Anterior cingulate cortex (tissue), 58 donors: ENCODE data around the gene GLT1D1.

ENCODE experiments used
- DNase-seq, 58 donors: peaks; one replicate each; lab custom pipeline; 2025; lab: John Stamatoyannopoulos, UW

GLT1D1 gene

DNA sequence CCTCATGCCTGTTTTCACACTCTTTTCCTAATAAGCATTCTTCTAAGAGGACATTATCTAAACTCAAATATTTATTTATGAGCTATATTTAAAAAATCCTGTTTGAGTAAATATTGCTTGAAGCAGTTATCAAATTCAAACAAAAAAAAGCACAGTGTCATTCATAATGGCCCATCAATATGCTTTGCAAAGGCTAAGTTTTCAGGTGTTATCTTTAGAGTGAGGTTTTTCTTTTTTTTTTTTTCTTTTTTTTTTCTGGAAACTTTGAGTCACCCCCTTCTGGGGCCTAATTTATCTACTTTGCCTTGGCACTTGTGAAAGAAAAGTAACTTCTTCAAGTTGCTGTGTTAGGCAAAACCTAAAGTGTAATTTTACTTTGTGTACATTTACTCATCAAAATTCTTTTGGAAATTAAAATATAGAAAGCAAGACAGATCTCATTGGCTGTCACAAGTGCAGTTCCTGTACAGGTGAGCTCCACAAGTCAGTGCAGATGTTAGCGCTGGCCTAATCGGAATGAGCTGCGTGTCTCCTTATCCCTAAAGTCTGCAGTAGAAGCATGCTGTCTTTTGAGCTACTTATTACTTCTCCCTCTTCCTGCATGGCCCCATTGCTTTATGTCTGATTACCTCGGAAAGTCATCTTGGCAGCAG lies 53.3 kb downstream of the GLT1D1 start:
- no peak for DNase-seq

DNA sequence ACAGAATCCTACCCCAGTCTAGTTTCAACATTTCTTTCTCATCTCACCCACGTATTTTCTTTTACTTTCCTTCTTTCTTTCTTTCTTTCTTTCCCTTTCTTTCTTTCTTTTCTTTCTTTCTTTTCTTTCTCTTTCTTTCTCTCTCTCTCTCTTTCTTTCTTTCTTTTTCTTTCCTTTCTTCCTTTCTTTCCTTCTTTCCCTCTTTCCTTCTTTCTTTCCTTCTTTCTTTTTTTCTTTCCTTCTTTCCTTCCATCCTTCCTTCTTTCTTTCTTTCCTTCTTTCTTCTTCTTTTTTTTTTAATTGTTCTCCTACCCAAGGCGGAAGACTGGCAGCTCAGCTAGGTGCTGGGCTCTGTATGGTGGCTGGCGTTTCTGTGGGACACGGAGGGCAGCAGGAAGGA lies 55.0 kb downstream of the GLT1D1 start:
- DNase-seq = no peak

DNA sequence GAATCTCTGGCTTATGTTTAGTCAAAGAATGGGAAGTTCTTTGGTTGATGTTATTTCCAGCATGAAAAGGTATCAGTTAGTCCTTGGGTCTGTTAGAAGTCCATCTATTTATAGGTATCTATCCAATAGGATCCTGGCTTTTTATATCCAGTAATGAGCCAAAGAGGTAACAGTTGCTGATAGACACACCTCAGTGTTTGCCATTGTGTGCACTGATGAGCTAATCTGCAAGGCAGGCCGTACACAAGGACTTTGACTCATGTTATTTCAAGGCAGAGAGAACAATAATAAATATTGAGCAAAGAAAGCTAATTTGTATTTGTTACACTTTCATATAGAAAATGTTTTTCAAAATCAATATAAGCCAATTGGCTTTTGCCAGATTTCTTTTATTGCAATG lies 56.4 kb downstream of the GLT1D1 start:
- no peak for DNase-seq

DNA sequence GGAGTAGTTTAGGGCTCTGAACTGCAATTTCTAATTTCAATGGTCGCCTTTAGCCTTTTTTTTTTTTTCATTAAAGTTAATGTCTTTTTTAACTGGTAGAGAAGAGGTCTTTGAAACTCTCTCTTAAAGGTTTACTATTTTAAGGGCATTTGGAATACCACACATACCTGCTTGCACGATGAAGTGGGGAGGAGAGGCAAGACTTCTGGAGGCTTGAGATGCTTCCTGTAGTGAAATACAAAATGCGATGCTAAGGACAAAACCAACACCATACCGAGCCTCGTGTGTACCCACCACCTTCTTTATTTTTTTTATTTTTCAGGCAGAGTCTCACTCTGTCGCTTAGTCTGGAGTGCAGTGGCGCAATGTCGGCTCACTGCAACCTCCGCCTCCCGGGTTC lies 57.4 kb downstream of the GLT1D1 start:
- no peak for DNase-seq

DNA sequence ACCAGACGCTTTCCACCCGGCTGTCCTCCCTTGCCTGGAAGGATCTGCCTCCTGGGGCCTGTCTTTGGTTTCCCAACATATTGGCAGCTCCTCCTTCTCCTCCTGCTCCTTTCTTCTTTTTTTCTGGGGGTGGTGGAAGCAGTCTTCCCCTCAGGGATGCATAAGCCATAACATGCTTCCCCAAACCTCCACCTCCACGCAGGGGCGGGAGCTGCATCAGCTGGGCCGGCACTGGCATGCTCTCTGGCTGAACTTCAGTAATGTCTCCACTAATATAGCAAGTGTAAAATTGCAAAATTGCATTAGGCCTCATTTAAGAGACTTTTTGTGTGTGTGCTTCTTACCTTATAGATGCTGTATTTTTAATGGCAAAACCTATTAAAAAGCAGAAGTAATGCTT lies 58.6 kb downstream of the GLT1D1 start:
- DNase-seq = peak in 2 of 58 donors; percentile 3 to 11

DNA sequence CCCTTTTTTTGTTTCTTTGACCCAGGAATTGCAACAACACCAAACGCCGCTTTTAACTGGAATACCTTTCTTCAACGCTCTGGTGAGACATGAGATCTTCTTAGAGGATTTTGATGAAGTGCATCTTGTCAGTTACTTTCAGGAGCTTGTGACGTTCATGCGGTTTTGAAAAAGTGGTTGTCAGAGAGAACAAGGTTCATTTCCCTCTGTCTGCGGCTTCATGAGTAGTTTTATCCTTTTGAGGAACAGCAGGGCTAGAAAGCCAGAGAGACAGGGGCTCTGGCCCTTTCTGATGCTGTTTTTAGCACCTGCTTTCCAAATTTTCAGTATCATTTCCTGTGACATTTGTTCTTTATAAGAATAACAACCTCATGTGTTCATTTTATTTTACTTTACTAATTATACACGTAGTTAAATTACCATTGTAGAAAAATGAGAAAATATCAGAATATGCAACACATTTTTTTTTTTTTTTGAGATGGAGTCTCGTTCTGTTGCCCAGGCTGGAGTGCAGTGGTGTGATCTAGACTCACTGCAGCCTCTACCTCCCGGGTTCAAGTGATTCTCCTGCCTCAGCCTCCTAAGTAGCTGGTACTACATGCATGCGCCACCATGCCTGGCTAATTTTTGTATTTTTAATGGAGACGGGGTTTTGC lies 61.8 kb downstream of the GLT1D1 start:
- DNase-seq = peak in 9 of 58 donors; percentile 2 to 56 (median 7)

DNA sequence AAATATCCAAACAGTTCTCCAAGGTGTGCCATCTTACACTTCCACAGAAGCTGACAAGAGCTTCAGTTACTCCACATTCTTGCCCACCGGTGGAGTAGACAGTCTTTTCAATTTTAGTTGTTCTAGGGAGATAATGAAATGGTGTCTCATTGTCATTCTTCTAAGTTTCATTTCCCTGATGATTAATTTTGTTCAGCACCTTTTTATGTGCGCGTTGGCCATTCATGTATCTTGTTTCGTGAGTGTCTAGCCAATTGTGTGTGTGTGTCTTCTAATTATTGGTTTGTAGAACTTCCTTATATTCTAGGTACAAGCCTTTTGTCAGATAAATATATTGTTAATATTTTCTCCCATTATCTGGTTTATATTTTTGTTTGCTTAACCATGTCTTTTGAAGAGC lies 63.1 kb downstream of the GLT1D1 start:
- DNase-seq = no peak

DNA sequence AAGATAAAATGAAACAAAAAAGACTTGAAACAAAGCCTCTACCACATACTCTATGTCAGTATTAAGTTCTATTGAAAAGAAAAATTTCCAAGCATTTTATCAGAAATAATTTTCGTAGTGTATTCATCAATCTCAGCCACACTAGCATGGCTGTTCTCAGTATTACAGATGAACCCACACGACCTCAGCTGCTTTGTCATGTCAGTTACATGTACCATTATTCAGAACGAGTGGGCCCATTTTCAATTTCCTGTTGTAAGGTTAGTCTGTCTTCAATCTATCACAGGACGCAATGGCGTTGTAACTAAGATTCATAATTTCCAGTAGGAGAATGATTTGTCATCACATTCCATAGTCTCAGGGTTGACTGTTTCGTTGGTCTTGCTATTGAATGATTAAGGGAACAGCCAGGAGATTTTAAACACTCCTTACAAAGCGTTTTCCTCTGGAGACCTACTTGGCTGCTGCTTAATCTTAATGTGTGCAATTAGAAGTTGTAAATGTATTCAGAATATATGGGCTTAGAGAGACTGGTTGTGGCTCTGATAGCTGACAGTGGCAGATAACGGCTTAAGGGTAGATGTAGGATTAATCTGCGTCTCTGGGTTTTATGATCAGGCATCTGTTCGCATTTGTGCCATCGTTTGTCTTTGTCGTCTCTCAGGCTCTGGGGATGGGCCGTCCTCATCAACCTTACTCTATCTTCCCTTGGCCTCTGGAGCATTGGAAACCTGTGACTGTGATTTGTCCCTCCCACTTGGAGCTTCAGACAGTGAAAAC lies 65.4 kb downstream of the GLT1D1 start:
- no peak for DNase-seq

DNA sequence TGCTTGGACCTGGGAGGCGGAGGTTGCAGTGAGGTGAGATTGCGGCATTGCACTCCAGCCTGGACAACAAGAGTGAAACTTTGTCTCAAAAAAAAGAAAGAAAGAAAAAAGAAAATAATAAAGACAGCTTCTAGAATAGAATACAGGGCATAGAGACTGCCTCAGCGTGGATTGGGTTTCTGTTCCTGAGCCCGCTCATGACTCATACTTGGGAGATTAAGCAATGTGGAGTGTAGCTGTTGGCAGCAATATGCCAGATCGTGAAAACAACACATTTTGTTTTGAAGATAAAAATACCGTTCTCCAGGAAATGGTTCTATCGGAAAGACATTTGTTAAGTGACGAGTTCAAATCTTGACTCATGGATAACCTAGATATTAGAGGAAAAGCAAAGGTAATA lies 67.2 kb downstream of the GLT1D1 start:
- peak in 29 of 58 donors; percentile 2 to 68 (median 16) for DNase-seq

DNA sequence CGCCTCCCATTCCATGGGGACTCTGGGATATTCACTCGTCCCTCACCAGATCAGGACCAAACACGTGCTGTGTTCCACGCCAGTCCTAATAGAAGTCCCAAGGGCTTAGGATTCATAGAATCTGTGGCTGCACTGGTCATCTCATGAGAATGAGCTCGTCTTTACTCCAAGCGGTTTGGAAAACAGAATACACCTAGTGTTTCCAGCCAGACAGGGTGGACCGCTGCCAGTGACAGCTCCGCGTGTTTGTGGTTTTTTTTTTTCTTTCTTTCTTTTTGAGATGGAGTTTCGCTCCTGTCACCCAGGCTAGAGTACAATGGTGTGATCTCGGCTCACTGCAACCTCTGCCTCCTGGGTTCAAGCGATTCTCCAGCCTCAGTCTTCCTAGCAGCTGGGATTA lies 75.1 kb downstream of the GLT1D1 start:
- no peak for DNase-seq

DNA sequence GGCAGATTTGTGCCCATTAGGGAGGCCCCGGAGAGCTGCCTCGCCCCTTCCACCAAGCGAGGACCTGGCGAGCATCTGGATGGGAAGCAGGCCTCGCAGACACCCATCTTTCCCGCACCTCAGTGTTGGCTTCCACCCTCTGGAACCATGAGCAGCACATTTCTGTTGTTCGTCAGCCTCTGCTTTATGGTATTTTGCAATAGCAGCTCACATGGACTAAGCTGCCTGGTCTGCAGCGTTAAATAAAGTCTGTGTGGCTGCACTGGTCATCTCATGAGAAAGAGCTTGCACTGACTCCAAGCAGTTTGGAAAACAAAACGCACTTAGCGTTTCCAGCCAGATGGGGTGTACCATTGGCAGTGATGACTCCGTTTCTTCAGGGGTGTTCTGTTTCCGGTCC lies 75.8 kb downstream of the GLT1D1 start:
- no peak for DNase-seq

DNA sequence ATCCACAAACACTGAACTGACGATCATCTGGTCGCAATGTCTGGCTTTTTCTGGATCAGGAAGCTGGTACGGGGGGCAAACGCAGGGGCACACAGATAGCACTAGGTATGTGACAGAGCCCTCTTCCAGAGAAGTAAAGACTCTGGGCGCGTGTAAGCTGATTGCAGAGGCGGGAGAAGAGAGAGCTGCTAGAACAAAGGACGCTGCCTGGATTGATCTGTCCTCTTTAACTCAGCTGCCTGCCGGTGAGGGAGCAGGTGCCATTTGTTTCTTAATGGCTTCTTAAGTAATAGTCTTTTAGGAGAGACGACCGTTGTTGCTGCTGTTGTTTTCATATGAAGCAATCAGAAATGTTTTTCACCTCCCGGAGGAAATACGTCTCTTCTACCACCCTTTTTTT lies 77.3 kb downstream of the GLT1D1 start:
- no peak for DNase-seq

DNA sequence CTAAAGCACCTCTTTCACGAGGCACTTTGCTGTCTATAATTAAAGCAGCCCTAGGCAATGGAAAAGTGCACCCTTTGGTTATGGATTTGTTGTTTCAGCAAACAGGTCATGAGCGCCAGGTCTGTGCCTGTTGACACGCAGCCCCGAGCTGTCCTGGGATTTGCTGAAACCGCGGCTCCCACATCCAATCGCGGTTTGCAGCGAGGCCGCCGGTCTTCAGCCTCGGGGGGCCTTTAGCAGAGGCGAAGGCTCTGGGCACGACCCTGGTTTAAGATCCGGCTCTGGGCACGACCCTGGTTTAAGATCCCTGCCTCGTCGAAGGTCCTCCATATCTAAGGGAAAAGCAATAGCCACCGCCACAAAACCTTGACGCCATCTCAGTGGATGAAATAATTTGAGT lies 79.2 kb downstream of the GLT1D1 start:
- DNase-seq = no peak

DNA sequence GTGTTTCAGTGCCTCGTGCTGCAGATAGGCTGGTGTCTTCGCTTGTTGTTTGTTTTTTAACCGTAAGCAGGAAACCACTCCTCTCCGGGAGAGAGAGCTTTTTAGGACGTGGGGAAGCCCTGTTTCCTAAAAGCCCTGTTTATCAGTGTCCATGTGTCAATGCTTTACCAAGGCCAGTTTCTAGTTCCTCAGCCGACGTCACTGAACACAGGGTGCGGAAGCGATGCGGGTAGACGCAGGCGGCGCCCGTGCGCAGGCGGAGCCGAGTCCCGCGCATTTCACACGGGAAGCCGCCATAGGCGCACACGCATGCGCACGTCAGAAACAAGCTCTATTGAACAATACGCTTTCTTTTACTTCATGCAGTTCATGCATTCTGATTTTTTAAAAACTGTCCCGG lies 79.8 kb downstream of the GLT1D1 start:
- peak in 2 of 58 donors; percentile 2 to 5 for DNase-seq

DNA sequence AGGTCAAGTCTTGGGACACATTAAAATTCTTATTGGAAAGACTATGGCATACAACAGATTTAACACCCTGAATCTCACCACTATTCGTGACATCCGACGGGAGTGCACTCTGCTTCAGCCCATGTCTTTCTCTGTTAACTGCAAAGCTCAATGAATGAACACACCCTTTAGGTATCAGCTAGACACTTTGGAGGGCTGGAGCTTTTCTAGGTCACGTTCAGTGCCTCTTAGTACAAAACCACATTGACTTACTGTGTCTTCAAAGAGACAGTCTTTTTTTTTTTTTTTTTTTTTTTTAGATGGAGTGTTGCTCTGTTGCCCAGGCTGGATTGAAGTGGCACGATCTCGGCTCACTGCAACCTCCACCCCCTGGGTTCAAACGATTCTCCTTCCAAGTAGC lies 80.6 kb downstream of the GLT1D1 start:
- no peak for DNase-seq

DNA sequence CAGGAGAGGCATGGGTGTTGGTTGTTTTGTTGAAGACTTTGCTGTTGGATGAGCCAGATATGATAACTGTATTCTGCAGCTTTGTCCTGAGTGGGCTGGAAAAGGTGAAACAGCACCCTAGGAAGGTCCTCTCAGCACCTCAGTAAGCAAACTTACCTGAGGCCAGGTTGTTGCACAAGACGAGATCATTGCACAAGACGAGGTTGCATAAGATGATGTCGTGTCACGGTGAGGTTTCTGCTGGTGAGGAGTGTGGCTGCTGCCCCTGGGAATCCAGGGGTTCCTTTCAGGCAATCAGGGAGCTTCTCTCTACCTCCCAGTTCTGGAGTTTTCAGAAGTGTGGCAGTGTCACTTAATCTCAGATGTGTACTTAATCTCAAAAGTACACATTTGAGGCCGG lies 85.6 kb downstream of the GLT1D1 start:
- no peak for DNase-seq

DNA sequence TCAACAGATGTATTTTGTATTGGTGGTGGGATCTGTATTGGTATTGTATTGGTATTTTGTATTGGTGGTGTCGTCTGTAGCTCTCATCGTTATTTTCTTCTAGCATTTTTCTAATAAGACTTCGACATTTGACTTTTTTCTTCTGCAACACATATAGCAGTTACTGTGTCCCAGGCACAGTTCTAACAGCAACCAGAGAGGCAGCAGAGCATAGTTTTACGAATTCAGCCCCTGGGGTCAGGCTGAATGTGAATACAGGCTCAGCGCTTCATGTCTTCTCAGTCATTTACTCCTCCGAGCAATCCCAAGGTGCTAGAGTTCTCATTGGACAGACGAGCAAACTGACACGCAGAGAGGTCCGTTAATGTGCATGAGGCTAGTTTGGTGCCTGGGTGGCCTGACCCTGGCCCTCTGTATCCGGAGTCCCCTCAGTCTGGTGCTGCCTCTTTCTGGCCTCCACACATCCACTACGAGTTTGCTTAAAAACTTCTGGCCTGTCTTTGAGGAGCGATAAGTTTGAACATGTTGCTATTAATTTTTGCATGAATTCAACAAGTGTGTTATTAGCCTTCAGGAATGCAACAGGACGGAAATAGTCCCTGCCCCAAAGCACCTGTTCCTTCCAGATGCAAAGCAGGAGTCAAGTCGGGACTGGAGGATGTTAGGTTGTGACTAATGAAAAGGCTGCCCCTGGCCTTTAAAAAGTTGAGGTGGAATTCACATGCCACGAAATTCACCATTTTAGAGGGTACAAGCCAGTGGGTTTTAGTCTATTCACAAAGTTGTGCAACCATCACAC lies 87.0 kb downstream of the GLT1D1 start:
- no peak for DNase-seq

DNA sequence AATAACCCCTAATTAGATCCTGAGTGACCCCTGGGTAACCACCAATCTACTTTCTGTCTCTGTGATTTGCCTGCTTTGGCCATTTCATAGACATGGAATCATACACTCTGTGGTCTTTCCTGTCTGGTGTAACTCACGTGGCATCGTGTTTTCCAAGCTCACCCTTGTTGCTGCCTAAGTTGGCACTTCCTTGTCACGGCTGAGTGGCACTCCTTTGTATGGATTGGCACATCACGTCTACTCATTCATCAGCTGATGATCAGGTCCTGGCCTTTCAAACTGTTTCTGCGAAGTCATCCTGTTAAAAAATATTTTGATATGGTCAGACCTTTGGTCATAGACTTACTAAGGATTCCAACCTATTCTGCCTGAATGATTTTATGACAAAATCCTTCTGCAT lies 87.7 kb downstream of the GLT1D1 start:
- no peak for DNase-seq

DNA sequence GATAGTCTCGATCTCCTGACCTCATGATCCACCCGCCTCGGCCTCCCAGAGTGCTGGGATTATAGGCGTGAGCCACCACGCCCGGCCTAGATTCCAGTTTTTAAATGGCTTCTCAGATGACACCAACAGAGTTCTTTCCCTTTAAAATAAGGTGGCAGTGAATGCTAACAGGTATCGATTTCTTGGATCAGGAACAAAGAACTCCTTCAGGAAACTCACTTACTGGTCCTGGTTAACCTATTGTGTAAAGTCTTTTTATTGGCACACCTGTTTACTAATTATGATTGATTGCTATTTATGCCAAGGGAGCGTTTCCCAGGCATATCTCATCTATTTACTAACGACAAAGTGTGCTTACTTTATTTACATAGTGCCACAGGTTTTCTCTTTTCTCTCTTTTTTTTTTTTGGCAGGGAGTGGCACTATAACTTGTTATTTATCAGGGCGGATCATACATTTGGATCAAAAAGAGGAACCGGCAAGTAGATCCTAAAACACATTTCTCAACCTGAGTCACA lies 89.7 kb downstream of the GLT1D1 start:
- no peak for DNase-seq

DNA sequence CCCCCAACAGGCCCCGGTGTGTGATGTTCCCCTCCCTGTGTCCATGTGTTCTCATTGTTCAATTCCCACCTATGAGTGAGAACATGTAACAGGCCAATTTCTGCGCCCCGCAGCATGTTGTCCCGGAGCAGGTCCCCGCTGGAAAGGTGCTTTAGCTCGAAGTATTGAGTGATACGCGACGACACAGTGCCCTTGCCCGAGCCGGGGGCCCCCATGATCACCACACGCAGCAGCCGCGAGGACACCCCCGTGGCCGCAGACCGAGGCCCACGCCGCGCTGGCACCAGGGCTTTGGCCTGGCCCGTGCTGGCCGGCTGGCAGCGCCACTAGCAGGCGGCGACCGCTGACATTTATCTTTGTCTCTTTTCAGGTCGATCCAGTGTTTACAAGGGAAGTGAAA lies 91.7 kb downstream of the GLT1D1 start:
- no peak for DNase-seq

DNA sequence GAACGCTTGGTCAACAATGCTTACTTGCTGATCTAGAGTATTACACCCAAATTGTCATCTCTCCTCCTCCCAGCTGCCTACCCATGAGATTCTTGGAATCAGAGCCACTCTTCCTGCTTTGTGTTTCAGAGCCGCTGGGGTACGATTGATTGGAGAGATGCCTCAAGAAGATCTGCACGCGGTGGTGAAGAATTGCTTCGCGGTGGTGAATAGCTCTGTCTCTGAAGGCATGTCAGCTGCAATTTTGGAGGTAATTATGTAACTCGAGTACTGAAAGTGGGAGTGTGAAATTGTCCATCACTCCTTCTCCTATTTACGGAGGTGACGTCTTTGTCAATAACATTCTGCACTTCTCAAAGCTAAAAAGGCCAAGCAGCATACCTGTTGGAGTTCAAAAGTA lies 93.9 kb downstream of the GLT1D1 start:
- DNase-seq = peak in 5 of 58 donors; percentile 2 to 9 (median 6)
